ENCODE measurements around the gene BCL2L1.

Gene BCL2L1

GRCh38 chr20:31704225-31705119, 18.2 kb downstream of the BCL2L1 start:
- DNase-seq (ENCODE audit: low read depth), result peak; percentile 98
- no peak overlapping the region for H3K4me3 ChIP-seq (ENCODE audit: low read length)
- no peak for TF ChIP-seq CTCF (IDR thresholded peaks at IDR 0.05; ENCODE audit: insufficient read depth, low read depth, low read length, missing control alignments)

- no peak overlapping the region for H3K4me3 ChIP-seq (ENCODE audit: low read length)
- DNase-seq (ENCODE audit: low read depth), result no peak
- TF ChIP-seq CTCF (IDR thresholded peaks at IDR 0.05; ENCODE audit: insufficient read depth, low read depth, low read length, missing control alignments), result no peak
Observed at GRCh38 chr20:31701591-31701990, 21.1 kb downstream of the BCL2L1 start.

- no peak overlapping the region for H3K4me3 ChIP-seq (ENCODE audit: low read length)
- TF ChIP-seq CTCF (IDR thresholded peaks at IDR 0.05; ENCODE audit: insufficient read depth, low read depth, low read length, missing control alignments), result no peak
- no peak for DNase-seq (ENCODE audit: low read depth)
Observed at GRCh38 chr20:31700747-31701146, 21.9 kb downstream of the BCL2L1 start.

GRCh38 chr20:31699801-31700728, 22.6 kb downstream of the BCL2L1 start:
- H3K4me3 ChIP-seq (ENCODE audit: low read length), result no peak overlapping the region
- TF ChIP-seq CTCF (IDR thresholded peaks at IDR 0.05; ENCODE audit: insufficient read depth, low read depth, low read length, missing control alignments), result no peak
- no peak for DNase-seq (ENCODE audit: low read depth)

GRCh38 chr20:31698803-31699718, 23.6 kb downstream of the BCL2L1 start:
- DNase-seq (ENCODE audit: low read depth), result peak; percentile 99
- TF ChIP-seq CTCF (IDR thresholded peaks at IDR 0.05; ENCODE audit: insufficient read depth, low read depth, low read length, missing control alignments), result no peak
- H3K4me3 ChIP-seq (ENCODE audit: low read length), result no peak overlapping the region

- no peak for DNase-seq (ENCODE audit: low read depth)
- no peak overlapping the region for H3K4me3 ChIP-seq (ENCODE audit: low read length)
- no peak for TF ChIP-seq CTCF (IDR thresholded peaks at IDR 0.05; ENCODE audit: insufficient read depth, low read depth, low read length, missing control alignments)
Observed at GRCh38 chr20:31698243-31698802, 24.3 kb downstream of the BCL2L1 start.

Data from epithelial cell of esophagus (primary cell).